ENCODE results near the gene TNFRSF1B. TPM values are rescaled to one million over a fixed set of nuclear protein-coding genes. Genes with fewer than 3 reads are reported as not detected.

Gene TNFRSF1B
- total and polyA plus RNA-seq, 9 of the 15 experiments (the other 6 are each of a cell fraction or from before 2014, with no cell fraction given), result 8.8 to 91.3 (median 36.0) TPM

- TF ChIP-seq YY1 (IDR thresholded peaks at IDR 0.05; ENCODE audit: borderline replicate concordance in 1 of 3, control insufficient read depth in 1 of 3, extremely low read depth in 1 of 3, insufficient read depth in 3 of 3, insufficient read length in 1 of 3, insufficient replicate concordance in 2 of 3, low read depth in 1 of 3, low read length in 2 of 3) (no peak), ELK1 (CRISPR knock-in tag; IDR thresholded peaks at IDR 0.05) (no peak), ZNF589 (CRISPR knock-in tag; IDR thresholded peaks at IDR 0.05; ENCODE audit: low read depth) (peak; percentile 58; the same call in 1 of the 2 replicates), SPI1 (IDR thresholded peaks at IDR 0.05; ENCODE audit: borderline replicate concordance, low read depth, low read length) (peak; percentile 61), ZBTB33 (CRISPR knock-in tag; IDR thresholded peaks at IDR 0.05) (0 out of 2 replicates have a peak, but pooled peaks have one; percentile 19), BCL6 (CRISPR knock-in tag; IDR thresholded peaks at IDR 0.05) (no peak), ERF (CRISPR knock-in tag; IDR thresholded peaks at IDR 0.05) (no peak), PPARD (CRISPR knock-in tag; IDR thresholded peaks at IDR 0.05) (no peak), ZNF184 (CRISPR knock-in tag; IDR thresholded peaks at IDR 0.05) (no peak), ZNF785 (CRISPR knock-in tag; IDR thresholded peaks at IDR 0.05) (no peak), BMI1 (IDR thresholded peaks at IDR 0.05; ENCODE audit: low read length) (no peak), HNRNPK (IDR thresholded peaks at IDR 0.05; ENCODE audit: low read depth, low read length, poor library complexity, severe bottlenecking) (no peak), MCM7 (IDR thresholded peaks at IDR 0.05) (no peak), ARHGAP35 (IDR thresholded peaks at IDR 0.05; ENCODE audit: partially characterized antibody) (no peak), HEY1 (CRISPR knock-in tag; IDR thresholded peaks at IDR 0.05; ENCODE audit: borderline replicate concordance) (no peak), BDP1 (IDR thresholded peaks at IDR 0.05; ENCODE audit: insufficient read depth, insufficient read length) (no peak), HNRNPH1 (optimal IDR thresholded peaks at IDR 0.05; ENCODE audit: low read depth, low read length) (no peak), C11orf30 (IDR thresholded peaks at IDR 0.05; ENCODE audit: low read depth) (no peak), STAG1 (CRISPR knock-in tag; IDR thresholded peaks at IDR 0.05; ENCODE audit: borderline replicate concordance) (no peak), MAX (CRISPR knock-in tag; IDR thresholded peaks at IDR 0.05) (peak; percentile 78), TRIM24 (IDR thresholded peaks at IDR 0.05) (peak; percentile 91 to 92), LARP7 (IDR thresholded peaks at IDR 0.05) (no peak), UBTF (IDR thresholded peaks at IDR 0.05; ENCODE audit: borderline replicate concordance in 1 of 2, low read depth in 2 of 2, low read length in 2 of 2) (0 out of 4 replicates have a peak, but pooled peaks of 1 of the 2 experiments have one; percentile 44)
Observed at GRCh38 chr1:12174924-12175810, 8.4 kb downstream of the TNFRSF1B start (continued).
